Gastrocnemius medialis (tissue), 4 donors: ENCODE results near the gene ZAP70. TPM values are rescaled to one million over a fixed set of nuclear protein-coding genes. Genes with fewer than 3 reads are reported as not detected.

Experiments used
- ATAC-seq, 2 donors: fragments of 150-250 bp; one replicate each; pipeline ENCODE4 v1.9.1; 2016
- DNase-seq, 2 donors: peaks; one replicate each; pipeline ENCODE4 v3.0.0-alpha.2; 2019
- H3K27ac ChIP-seq, 4 donors: fragments of 200-600 bp; sonication (generic); 1 replicate in 1 of 4; 2 replicates in 3 of 4; pipeline ENCODE4 v1.5.1; 2016 to 2018; ENCODE audit warnings: mild to moderate bottlenecking in 2 of 4, moderate library complexity in 1 of 4
- H3K27me3 ChIP-seq, 3 donors: fragments of 200-600 bp; sonication (generic) in 2 of 3; 1 replicate in 1 of 3; 2 replicates in 2 of 3; pipeline versions ENCODE4 v1.5.1 to v1.6.0; 2016 to 2019; ENCODE audit warnings: mild to moderate bottlenecking in 1 of 3, moderate library complexity in 1 of 3
- H3K36me3 ChIP-seq, 2 donors: fragments of 200-600 bp; sonication (generic) in 1 of 2; one replicate each; pipeline ENCODE4 v1.5.1; 2017 to 2018
- H3K4me1 ChIP-seq, 2 donors: fragments of 200-600 bp; sonication (generic) in 1 of 2; one replicate each; pipeline ENCODE4 v1.5.1; 2016 to 2017; ENCODE audit warnings: mild to moderate bottlenecking in 2 of 2
- H3K4me3 ChIP-seq, 4 donors: fragments of 200-600 bp; sonication (generic) in 3 of 4; 1 replicate in 1 of 4; 2 replicates in 3 of 4; pipeline ENCODE4 v1.5.1; 2016 to 2019; ENCODE audit warnings: mild to moderate bottlenecking in 2 of 4
- H3K9me3 ChIP-seq, 3 donors: fragments of 200-600 bp; sonication (generic) in 2 of 3; 1 replicate in 1 of 3; 2 replicates in 2 of 3; pipeline ENCODE4 v1.5.1; 2016 to 2019
- POLR2A ChIP-seq, 2 donors: fragments of 450-650 bp; IDR thresholded peaks; one replicate each; pipeline ENCODE4 v1.6.1; 2017; ENCODE audit warnings: antibody characterized with exemption in 2 of 2, mild to moderate bottlenecking in 2 of 2, moderate library complexity in 2 of 2
- in situ Hi-C, 4 donors: fragments of 200-750 bp; cut with MboI; loops; one replicate each; pipeline versions ENCODE4 v1.15.0 to v1.8.0; 2017; ENCODE audit warnings: low sequenced_read_pairs in 4 of 4
- intact Hi-C: fragments of 100-400 bp; cut with DNase I; formaldehyde crosslinking; loops from one replicate; pipeline ENCODE4 v1.15.1; 2023; ENCODE audit warnings: low total_unique reads
- total RNA-seq, 4 donors: library from RNA; depleted of rRNA; stranded (reverse); fragments of >200 nt; gene quantifications; one replicate each; pipeline versions ENCODE4 v1.1.0 to v1.2.3, GENCODE V29; 2016
- TF ChIP-seq, protein P1 (sequence below), 5 experiments: fragments of 450-650 bp in 3 of 5; fragments of 200-600 bp in 2 of 5; sonication (generic) in 2 of 5; IDR thresholded peaks in 4 of 5; conservative IDR thresholded peaks in 1 of 5; 1 replicate in 4 of 5; 2 replicates in 1 of 5; pipeline ENCODE4 v1.5.1; 2016 to 2019; ENCODE audit warnings: antibody characterized with exemption in 5 of 5, mild to moderate bottlenecking in 3 of 5, moderate library complexity in 3 of 5

ZAP70 gene
- total RNA-seq, 4 donors from 2014 or later = 0.25 to 1.1 TPM; not detected in 2

DNA sequence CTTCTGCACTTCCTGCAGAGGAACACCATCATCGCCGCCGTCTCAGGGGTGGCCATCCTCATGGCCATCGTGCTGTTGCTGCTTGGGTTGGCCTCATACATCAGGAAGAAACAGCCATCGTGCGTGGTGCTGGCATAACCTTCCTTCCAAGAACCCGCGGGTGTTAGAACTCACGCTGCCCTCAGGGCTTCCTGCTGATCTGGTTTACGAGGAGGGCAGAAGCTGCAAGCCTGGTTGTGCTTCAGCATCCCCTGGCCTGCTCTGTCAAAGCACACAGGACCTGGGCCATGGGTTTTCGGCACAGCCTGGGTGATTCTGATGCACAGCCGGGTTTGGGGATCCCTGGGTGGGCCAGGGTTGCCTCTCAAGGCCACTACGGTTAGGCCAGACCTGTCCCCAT, 12.2 kb upstream of the ZAP70 start:
- H3K36me3 ChIP-seq = no peaks in the 10 kb centered on the region
- intact Hi-C loops (no loop called here), in situ Hi-C loops (no loop called here)
- DNase-seq (no peak), ATAC-seq (no peak)
- no peak overlapping the region for H3K27ac ChIP-seq
- H3K27me3 ChIP-seq = no peaks in the 10 kb centered on the region
- H3K9me3 ChIP-seq = no peaks in the 10 kb centered on the region
- no peak overlapping the region for H3K4me3 ChIP-seq
- no peak for TF ChIP-seq POLR2A (IDR thresholded peaks at IDR 0.05)
- TF ChIP-seq, protein P1, sequence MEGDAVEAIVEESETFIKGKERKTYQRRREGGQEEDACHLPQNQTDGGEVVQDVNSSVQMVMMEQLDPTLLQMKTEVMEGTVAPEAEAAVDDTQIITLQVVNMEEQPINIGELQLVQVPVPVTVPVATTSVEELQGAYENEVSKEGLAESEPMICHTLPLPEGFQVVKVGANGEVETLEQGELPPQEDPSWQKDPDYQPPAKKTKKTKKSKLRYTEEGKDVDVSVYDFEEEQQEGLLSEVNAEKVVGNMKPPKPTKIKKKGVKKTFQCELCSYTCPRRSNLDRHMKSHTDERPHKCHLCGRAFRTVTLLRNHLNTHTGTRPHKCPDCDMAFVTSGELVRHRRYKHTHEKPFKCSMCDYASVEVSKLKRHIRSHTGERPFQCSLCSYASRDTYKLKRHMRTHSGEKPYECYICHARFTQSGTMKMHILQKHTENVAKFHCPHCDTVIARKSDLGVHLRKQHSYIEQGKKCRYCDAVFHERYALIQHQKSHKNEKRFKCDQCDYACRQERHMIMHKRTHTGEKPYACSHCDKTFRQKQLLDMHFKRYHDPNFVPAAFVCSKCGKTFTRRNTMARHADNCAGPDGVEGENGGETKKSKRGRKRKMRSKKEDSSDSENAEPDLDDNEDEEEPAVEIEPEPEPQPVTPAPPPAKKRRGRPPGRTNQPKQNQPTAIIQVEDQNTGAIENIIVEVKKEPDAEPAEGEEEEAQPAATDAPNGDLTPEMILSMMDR (IDR thresholded peaks at IDR 0.05 in 4 of 5, conservative IDR thresholded peaks at IDR 0.05 in 1 of 5) = no peak
- no peaks in the 10 kb centered on the region for H3K4me1 ChIP-seq

DNA sequence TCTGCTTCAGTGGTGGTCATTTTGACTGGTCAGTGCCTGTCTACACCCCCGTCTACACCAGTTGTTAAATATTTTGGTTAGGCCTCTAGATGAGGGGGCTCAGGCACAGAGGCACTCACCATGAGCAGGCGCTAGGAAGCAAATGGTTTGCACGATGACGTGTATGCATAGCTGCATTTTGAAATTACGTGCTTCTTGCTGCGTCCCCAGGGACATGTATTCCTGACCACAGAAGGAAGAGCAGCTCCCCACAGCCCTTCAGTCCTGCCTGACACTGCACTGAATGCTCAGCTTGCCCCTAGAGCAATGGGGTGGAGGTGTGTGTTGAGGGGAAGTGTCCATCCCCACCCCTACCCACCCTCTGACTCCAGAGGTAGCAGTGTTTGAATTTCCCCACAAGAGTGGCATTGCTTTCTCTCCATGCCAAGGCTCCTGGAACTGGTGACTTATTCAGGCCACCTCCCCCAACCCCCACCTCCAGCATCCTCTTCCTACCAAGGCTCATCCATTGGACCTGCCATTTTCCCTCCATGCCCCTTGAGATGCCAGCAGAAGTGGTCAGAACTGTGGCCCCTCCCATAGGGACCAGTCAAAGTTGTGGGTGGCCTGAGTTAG, 11.4 kb upstream of the ZAP70 start:
- Histone ChIP-seq H3K36me3 (no peaks in the 10 kb centered on the region), H3K4me3 (no peak overlapping the region), H3K27me3 (no peaks in the 10 kb centered on the region), H3K9me3 (no peaks in the 10 kb centered on the region), H3K4me1 (no peaks in the 10 kb centered on the region), H3K27ac (no peak overlapping the region)
- ATAC-seq (no peak), DNase-seq (no peak)
- intact Hi-C loops = no loop called here
- TF ChIP-seq POLR2A (IDR thresholded peaks at IDR 0.05) = no peak
- TF ChIP-seq, protein P1 (IDR thresholded peaks at IDR 0.05 in 4 of 5, conservative IDR thresholded peaks at IDR 0.05 in 1 of 5) = no peak
- in situ Hi-C loops = no loop called here

DNA sequence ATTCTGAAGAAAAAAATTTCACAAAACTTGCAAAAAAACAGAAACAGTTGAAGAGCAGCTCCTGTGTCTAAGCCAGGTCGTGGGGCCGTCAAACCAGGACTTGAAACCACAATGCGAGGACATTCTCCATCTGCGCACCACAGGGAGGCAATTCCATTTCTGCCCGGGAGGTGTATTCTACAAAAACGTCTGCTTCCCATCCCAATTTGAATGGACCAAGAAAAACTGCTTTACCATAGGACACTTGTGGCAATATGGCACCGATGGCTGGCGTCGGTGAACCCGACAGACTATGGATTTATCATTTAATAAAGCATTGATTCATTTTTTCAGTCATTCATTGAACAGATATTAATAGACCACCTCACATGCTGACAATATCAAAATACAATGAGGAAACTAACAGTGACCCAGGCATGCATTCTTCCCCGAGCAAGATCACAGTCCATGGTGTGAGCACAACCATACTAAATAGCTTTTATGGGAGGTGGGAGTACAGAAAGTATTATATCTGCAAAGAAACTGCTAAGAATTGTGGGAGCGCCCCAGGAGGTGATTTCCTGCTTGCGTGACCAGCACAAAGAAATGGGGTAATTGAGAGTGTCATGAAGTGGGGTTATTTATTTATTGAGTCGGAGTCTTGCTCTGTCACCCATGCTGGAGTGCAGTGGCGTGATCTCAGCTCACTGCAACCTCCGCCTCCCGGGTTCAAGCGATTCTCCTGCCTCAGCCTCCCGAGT, 10.5 kb upstream of the ZAP70 start:
- DNase-seq (no peak), ATAC-seq (no peak)
- Histone ChIP-seq H3K27me3 (no peaks in the 10 kb centered on the region), H3K9me3 (no peaks in the 10 kb centered on the region), H3K4me1 (no peaks in the 10 kb centered on the region), H3K27ac (no peak overlapping the region), H3K4me3 (no peak overlapping the region), H3K36me3 (no peaks in the 10 kb centered on the region)
- in situ Hi-C loops = no loop called here
- TF ChIP-seq POLR2A (IDR thresholded peaks at IDR 0.05) = no peak
- TF ChIP-seq, protein P1 (IDR thresholded peaks at IDR 0.05 in 4 of 5, conservative IDR thresholded peaks at IDR 0.05 in 1 of 5) = no peak
- intact Hi-C loops = no loop called here

DNA sequence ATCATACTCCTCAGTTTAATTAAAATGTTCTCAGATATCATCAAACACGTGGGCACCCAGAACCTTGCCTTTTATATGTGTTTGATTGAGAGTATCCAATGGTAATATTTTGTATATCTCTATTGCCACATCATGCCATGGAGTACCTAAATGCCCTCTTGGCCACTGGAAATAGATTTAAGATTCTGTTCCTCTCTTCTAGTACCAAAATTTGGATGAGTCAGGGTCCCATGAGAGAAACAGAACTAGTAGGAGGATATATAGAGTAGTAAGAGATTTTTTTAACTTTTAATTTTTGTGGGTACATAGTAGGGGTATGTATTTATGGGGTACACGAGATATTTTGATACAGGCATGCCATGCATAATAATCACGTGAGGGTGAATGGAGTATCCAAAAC, 9.6 kb upstream of the ZAP70 start:
- no peak for DNase-seq
- H3K4me1 ChIP-seq = no peaks in the 10 kb centered on the region
- no peaks in the 10 kb centered on the region for H3K27me3 ChIP-seq
- TF ChIP-seq POLR2A (IDR thresholded peaks at IDR 0.05) = no peak
- TF ChIP-seq, protein P1 (IDR thresholded peaks at IDR 0.05 in 4 of 5, conservative IDR thresholded peaks at IDR 0.05 in 1 of 5) = no peak
- H3K4me3 ChIP-seq = no peak overlapping the region
- intact Hi-C loops (no loop called here), in situ Hi-C loops (no loop called here)
- no peaks in the 10 kb centered on the region for H3K9me3 ChIP-seq
- H3K27ac ChIP-seq = no peak overlapping the region
- H3K36me3 ChIP-seq = no peaks in the 10 kb centered on the region
- ATAC-seq = no peak
